NCI-H748 (cell line): ENCODE measurements around the gene RHOG.

ENCODE experiments used
- DNase-seq: peaks from one replicate; lab custom pipeline; 2025; ENCODE audit not compliant: unreplicated experiment; lab: John Stamatoyannopoulos, UW

The RHOG gene

DNA sequence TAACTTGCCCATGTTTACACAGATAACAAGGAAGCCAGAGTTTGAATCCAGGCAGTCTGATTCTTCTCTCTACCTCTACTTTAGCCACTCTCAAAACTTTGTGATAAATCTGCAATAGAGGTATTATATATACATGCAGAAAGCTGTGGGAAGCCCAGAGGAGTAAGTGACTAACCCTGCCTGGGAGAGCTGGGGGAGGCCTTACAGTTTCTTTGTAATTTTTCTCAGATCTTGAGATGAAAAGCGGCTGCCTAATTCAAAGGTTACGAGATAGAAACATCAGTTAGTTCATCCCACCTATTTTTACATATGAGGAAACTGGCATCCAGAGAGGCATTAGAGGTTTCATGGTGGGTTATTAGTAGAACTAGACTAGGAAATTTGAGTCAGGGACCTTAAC lies 19.6 kb upstream of the RHOG start:
- no peak for DNase-seq

DNA sequence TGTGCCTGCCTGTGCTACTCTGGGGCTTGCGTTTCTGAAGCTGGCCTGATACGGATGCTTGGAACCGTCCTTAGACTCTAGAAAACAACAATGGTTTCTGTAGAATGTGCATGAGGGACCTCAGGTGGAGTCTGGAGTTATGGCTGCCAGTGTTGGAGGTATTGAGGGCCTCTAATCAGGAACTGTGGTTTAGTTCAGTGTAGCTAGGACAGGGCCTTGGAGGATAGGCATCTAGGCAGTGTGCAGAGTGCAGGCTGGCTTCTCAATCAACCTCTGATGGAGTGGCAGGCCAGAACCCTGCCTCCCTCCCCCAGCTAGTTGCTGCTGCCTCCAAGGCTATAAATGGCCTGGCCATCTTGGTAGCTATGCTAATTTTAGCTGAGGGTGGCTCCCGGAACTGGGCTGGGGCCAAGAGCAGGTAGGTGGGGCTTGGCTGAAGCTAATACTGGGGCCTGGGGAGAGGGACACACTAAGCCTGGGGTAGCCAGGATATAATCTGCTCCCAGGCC lies 18.7 kb upstream of the RHOG start:
- DNase-seq, result peak; percentile 14

DNA sequence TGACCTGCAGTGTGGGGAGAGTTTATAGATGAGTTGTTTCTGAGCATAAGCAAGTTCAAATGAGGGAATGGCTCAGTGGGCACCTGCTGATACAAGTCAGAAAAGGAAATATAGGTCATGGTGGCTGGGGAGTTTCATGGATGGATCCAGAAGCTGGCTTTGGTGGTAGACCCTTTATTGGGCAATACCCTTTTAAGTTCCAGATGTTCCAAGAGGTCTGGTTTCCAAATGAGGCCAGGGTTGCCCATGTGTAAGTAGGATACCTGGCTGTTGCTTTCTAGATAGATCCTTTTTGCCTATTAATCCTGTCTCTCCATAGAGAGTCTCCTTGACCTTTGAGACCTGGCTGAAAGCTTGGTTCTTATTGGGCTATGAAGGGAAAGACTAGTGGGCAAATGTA lies 16.9 kb upstream of the RHOG start:
- no peak for DNase-seq

DNA sequence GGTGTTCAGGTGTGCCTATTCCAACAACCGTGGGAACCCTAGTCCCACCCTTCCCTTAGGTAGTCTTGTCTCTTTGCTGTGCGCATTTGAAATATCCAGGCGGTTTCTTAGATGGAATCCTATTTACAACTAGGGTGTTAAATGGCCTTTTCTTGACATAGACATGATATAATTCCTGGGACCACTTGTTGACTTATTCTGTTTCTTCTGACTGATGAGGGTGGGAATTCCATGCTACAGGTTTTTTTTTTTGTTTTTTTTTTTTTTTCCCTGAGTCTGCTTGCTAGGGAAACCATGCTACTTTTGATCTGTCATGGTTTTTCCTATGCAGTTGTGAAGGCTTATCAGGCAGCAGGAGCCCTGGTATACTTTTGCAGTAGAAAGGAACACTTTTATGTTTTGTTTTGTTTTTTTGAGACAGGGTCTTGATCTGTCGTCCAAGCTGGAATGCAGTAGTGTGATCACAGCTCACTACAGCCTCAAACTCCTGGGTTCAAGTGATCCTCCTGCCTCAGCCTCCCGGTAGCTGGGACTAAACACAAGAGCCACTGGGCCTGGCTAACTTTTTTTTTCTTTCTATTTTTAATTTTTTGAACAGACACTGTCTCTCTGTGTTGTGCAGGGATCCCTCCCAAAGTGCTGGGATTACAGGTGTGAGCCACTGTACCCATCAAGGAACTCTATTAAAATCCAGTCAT lies 16.2 kb upstream of the RHOG start:
- no peak for DNase-seq

DNA sequence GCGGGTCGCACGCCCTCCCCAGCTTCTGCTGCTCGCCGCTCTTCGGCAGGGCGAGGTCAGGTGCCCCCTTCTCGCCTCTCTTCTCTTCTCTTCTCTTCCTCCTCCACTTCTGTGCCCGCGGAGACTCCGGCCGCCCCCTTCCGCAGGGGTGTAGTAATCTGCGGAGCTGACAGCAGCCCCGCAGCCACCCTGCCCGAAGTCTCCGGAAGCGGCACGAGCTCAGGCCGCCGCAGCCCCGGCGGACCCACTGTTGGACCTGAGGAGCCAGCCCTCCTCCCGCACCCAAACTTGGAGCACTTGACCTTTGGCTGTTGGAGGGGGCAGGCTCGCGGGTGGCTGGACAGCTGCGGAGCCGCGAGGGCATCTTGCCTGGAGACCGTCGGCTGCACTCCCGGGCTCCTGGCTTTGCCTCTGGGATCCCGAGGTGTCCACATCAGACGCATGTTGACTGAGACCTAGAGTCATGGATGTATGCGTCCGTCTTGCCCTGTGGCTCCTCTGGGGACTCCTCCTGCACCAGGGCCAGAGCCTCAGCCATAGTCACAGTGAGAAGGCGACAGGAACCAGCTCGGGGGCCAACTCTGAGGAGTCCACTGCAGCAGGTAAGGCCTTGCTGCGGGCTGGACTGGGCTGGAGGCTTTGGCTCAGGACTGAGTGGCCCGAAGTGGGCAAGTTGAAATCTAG lies 15.2 kb upstream of the RHOG start:
- peak; percentile 52 for DNase-seq

DNA sequence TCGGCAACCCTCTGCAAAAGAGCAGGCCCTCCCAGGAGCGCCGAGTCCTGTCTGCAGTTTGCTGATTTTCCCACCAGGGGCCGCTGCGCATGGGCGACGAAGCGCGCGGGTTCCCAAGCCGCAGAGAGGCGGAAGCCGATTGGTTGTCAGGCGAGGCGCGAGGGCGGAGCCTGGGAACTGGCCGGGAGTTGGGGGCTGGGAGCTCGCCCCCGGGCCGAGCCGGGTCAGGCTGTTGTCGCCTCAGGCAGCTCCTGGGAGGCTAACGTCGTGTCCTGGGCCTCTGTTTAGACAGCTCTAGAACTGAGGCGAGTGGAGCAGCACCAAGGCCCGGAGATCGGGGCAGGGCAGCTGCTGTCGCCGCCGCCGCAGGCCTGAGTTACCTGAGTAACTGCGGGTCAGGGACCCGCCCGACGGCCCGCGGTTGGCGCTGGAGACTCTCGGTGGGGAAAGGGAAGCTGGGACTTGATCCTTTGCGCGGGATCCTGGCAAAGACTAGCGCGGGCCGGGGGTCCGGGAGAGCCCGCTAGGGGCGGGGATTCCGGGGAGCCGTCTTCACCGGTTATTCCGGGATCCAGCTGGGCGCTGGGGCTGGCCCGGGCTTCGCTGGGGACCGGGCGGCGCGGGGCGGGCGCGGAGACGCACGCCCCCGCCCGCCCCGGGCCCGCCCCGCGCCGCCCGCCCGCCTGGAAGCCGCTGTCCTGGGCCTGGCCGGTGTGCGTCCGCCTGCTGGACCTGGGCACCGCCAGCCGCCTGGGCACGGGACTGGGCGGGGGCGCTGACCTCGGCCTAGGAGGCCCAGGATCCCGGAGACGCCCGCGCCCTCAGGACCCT lies 14.4 kb upstream of the RHOG start, which contains the start of gene STIM1:
Gene STIM1 (plus strand): TSS at position 688 of the 831 bp plus-strand sequence. CDS start 607 bp downstream, outside the sequence.
- DNase-seq, result peak; percentile 93

DNA sequence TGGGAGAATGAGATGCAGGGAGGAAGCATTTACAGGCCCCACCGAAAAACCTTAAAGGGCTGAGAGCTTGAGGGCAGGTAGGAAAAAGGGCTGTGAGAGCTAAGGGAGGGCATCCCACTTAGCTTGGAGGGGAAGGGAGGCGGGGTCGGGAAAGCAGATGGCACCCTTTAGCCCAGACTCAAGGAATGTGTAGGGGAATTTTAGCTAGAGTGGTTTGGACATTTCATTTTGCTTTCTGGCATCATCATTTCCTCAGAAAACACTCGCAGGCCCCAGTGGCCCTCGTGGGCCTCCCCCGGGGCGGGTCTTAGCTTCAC lies 13.9 kb upstream of the RHOG start:
- DNase-seq, result peak; percentile 33

DNA sequence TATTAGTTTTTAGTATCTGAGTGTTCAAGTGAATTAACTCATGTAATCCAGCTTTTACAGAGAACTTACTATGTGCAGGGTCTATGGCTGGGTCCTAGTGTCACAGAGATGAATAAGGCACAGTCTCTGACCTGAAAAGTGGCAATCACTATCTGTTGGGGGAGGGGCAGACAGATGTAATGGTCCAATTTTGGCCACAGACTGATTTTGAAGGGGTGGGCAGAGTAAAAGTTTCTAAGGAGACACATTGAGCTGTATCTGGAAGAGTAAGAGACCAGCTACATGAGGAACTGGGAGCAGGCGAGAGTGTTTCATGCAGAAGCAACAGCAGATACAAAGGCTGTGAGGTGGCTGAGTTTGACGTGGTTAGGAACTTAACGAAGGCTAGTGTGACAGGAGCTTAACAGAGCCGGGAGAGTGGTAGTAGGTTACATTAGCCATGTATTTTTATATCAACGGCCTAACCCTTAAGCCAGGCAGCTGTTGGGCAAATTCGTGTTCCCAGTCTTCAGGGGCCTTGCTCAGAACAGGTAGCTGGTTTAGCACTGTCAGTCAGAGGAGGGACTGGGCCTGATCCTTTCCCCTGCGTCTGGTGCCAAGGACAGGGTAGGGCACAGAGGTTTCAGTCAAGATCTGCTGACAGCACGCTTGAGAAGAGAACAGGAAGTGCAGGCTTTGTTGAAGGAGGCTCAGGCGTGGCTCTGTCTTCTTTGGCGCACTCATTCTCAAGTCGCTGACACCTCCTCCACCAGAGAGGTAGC lies 13.3 kb upstream of the RHOG start:
- DNase-seq, result no peak

DNA sequence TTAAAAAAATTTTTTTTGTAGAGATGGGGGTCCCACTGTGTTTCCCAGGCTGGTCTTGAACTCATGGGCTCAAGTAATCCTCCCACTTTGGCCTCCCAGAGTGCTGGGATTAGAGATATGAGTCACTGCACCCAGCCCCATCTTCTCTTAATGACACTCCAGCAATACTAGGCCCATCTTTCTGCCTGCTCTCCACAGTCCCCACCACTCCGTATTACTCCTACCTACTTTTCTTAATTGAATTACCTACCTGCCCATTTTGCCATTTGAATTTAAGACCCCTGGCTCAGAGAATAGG lies 12.7 kb upstream of the RHOG start:
- no peak for DNase-seq

DNA sequence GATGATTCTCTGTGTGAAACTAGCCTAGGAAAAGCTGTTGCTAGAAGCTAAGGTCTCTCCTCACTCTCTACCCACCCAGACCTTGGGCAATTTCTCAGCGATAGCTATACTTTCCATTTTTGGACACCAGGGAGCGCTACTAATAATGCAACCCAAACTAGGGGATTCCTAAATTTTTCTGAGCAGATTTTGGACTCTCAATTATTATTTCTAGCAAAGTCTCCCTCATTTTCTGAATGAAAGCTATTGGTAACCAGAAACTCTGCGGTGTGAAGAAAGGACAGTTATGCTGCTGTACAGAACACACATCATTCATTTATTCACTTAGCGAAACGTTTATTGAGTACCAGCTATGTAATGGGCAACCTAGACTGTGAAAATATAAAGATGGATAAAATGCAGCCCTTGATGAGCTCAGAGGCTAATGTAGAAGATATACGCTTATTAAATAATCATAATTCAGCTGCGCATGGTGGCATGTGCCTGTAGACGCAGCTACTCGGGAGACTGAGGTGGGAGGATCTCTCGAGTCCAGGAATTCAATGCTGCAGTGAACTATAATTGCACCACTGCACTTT lies 8.6 kb upstream of the RHOG start:
- DNase-seq, result peak; percentile 60

DNA sequence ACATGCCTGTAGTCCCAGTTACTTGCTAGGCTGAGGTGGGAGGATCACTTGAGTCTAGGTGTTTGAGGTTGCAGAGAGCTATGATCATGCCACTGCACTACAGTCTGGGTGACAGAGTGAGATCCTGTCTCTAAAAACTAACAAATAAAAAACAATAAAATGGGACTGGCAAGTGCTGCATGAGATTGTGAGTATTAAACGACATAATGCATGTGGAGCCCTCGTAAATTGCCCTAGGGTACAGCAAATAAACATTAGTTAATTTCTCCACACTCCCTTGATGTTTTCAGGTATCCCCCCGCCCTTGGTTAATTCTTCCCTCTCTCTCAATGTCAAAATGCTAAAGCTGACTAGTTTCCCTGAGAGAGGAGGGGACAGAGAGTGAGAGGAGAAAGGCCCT lies 4.9 kb upstream of the RHOG start:
- DNase-seq, result no peak

DNA sequence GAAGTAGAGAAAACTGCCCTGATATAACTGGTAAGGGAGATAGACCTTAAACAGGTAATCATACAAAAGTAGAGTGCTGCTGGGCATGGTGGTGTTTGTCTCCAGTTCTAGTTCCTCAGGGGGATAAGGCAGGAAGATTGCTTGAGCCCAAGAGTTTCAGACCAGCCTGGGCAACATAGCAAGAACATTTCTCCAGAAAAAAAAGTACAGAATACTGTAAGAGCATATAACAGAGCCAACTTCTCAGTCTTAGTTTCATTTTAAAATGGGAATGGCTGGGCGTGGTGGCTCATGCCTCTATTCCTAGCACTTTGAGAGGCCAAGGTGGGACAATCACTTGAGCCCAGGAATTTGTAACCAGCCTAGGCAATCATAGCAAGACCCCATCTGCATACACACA lies 4.5 kb upstream of the RHOG start:
- no peak for DNase-seq

DNA sequence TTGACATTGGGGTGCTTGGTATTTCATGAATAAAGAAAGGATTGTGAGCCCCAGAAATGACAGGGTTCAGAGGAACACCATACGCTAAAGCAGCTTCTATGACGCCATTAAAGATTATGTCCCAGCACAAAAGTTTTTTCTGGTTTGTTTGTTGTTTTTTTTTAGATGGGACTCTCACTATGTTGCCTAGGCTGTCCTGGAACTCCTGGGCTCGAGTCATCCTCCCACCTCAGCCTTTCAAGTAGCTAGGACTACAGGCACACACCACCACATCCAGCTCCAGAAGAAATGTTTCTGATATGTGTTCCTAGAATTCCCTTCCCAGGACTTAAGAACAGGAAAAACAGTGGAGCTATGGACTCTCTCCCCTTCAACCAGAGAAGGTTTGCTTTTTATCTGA lies 2.6 kb upstream of the RHOG start:
- no peak for DNase-seq

DNA sequence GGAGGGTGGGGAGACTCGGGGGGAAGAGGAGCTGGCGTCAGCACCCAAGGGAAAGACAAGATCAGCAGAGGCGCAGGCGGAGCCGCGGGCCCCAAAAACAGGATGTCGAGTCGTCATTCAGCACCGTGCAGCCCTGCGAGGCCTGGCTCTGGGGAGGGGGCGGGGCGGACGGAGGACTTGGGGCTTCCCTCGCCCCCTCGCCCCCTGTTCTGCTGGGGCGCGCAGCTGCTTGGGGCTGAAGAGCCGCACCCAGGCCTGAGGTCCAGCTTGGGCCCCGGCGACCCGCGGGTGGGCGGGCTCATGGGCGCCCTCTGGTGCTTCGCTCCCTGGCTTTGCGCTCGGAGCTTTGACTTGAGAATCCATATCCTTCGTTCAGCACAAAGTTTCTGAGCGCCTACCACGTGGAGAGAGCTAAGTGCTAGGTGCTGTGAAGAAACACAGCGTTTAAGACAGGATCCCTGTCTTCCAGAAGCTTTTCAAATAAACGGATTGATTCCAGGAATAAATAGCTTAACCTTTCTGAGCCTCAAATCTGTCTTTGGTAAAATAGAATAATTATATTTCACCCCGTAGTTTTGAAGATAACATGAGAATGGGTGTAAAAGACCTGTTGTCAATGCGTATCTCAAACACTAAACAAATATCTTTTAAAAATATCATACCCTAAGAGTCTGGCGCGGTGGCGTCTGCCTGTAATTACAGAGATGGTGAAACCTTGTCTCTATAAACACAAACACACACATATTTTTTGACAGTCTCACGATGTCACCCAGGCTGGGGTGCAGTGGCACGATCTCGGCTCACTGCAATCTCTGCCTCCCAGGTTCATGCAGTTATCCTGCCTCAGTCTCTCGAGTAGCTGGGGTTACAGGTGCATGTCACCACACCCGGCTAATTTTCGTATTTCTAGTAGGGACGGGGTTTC lies 929 bp upstream of the RHOG start:
- peak; percentile 88 for DNase-seq

DNA sequence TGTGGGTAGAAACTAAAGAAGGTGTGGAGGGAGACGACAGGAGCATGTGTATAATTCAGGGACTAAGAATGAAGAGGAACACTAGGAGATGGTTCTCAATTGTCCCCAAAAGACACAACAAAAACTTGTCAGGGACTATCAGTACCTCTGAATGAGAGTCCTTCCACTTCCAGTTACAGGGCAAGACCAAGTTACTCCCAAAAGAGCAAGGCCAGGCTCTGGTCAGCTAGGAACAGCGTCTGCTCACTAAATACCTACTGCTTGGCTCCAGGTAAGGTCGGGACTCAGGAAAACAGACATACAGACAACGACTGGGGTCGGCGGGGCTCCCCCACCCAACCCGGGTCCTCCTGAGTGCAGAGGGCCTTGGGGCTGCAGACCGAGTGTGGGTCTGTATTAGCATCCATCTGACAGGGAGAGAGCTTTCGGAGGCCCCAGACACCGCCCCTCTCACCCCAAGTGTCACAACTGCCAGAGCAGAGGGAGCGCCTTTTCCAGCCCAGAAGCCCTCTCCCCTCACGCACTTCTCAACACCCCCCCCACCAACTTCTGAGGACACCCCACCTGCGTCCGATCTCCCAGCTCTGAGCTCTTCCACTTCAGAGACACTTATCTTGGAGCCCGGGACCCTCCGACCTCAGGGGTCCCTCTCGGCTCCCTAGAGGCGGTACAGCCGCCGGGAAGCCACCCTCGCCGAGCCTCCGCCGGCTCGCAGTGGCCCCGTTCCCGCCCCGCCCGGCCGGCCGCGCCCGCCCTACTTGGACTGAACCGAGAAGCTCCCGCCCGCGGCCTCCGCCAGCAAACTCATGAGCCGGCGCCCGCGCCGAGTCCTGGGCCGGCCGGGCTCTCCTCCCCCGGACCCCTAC lies 522 bp downstream of the RHOG start:
- no peak for DNase-seq

DNA sequence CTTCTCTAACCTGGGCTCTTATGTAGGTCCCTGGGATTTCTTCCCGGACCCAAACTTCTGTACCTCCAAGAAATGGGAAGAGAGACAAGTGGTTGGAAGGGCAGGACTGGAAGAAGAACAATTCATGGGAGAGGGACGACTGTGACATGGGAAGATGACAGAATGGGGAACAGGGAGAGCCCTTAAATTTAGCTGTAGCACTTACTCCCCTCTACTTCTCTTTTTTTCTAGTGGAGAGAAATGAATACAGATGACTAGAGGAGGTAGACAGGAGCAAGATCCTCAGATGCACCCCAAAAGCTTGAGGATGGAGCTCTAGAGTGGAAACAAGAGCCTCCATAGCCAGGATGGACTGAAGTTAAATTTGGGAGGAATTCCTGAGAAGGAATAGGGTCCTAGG lies 2.3 kb downstream of the RHOG start:
- no peak for DNase-seq

DNA sequence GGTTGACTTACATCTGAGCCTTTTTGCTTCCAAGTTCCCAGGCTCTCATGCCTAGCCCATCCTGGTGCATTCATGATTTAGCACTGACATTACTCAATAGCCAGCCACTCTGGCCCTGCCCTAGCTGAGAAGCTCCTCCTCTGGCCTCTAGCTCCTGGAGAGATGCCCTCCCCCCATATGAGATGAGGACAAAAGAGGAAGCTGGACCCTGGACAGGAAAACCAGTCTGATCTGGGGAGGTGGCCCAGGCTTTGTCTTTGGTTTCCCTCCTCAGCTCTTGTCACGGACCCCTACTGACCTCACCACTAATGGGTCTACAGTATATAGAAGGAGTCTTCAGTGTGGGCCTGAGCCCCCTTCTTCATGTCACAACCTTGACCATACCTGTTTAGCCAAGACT lies 3.0 kb downstream of the RHOG start:
- no peak for DNase-seq

DNA sequence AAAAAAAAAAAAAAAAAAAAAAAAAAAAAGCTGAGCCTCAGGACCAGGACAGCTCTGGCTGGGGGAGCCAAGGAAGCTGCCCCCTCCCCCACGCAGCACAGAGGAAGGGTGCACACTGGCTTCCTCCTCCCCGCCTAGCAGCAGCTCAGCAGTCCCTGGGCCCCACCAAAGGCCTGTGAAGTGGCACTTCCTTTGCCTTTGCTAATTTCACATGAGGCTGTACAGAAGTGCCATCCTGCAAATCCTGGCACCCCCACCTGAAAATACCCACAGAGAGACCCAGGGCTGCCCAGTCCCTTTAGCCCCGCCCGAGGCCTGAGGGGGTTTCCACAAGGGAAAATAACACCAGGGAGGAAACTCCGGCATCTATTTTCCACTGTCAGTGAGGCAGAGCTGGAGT lies 3.9 kb downstream of the RHOG start:
- no peak for DNase-seq

DNA sequence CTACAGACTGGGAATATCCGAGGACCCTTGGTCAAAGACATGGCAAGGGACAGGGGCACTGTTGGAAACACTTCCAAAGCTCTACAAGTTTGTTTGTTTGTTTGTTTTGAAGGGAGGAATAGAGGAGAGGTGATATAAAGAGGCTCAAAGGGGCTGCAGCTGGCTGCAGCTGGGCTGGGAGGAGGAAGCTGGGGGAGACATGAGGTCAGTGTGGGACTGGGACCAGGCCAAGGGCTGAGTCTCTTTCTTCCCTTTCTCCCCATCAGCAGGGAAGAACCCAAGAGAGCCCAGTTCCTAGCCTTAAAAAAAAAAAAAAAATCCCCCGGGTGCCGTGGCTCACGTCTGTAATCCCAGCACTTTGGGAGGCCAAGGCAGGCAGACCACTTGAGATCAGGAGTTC lies 5.0 kb downstream of the RHOG start:
- no peak for DNase-seq
